Adipose tissue (tissue), 3 donors: ENCODE measurements around the gene TRIM27. TPM values are rescaled to one million over a fixed set of nuclear protein-coding genes. Genes with fewer than 3 reads are reported as not detected.
"Not testable (repeated sequence)": the region's sequence is repeated elsewhere in the genome, so short reads cannot be mapped to it uniquely, and the experiment has no call there.

ENCODE experiments used
- H3K27ac ChIP-seq: one replicate; pipeline ENCODE4 v1.5.1; 2013; ENCODE audit warnings: low read depth, low read length
- whole genome bisulfite sequencing, 3 donors: extraction: QIAGEN DNeasy Blood & Tissue Kit; methylation state at CpG; one replicate each; pipeline ENCODE4 v1.1.7; 2013; 5-methylcytosine and 5-hydroxymethylcytosine counted together
- polyA plus RNA-seq, 3 donors: library from polyadenylated mRNA; stranded (reverse); fragments of 200-250 nt; gene quantifications; one replicate each; pipeline ENCODE4 v1.2.3, GENCODE V29; 2013
- donor health status: healthy with polysubstance abuse.
- donor health status: Bipolar disorder and iron deficiency.
- donor health status: healthy.

The TRIM27 gene
- polyA plus RNA-seq, 3 donors, result 25.9 to 33.3 (median 26.2) TPM

DNA sequence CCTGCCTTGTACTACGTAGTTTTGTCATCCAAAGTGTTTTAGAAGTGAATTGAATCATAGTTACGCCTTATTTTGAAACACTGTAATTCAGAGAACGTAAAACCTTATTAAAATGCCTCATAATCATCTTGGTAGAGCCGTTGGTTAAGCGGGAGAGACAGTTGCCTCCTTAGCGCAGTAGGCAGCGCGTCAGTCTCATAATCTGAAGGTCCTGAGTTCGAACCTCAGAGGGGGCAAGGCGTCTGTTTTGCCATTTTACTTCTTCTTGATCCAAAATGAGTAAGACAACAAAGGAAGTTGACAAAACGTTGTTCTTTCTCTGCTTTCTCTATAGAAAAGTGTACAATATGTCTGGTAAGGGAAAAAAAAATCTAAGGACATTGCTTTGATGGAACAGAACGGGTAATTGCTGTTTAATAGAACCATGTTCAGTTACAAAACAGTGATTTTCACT lies 20.7 kb upstream of the TRIM27 start:
- no peak overlapping the region for H3K27ac ChIP-seq
- 5 to 6% (median 5%) methylated on average over 12 of the region's 12 CpGs for WGBS, 3 donors

DNA sequence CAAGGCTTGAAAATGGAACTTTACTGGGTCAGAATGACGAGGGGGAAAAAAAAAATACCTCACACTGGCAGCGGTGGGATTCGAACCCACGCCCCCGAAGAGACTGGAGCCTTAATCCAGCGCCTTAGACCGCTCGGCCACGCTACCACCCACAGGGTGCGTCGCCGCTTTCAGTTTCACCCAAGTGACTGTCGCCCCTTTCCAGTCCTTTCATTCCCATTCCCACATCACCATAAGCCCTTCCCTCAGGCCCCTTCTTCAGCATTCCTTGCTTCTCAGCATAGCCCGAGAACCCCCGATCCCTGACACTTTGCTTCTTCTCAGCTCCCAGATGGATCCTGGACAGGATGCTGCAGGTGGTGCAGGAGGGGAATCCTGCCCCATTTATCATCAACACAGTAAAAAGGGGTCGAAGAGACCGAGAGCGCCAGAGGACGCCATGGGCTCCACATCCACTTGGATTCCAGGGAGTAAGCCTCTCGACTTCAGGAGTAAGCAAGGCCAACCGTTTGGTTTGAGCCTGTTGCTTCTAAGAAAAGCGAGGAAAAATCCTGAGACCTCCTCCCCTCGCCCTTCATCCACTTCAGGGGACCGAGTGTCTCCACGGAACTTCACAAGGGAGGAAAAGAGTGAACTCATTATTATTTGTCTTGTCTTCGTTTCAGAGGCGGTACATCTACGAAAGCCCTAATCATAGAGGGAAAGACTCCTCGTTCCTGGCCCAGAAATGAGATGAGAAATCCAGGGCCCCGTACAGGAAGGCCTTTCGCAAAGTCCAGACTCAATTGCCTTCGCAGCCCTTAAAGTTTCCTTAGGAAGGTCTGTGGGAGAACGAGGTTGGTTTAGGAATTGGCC lies 20.0 kb upstream of the TRIM27 start:
- 2 to 5% (median 5%) methylated on average over 32 to 33 of the region's 33 CpGs for WGBS, 3 donors
- no peak overlapping the region for H3K27ac ChIP-seq

DNA sequence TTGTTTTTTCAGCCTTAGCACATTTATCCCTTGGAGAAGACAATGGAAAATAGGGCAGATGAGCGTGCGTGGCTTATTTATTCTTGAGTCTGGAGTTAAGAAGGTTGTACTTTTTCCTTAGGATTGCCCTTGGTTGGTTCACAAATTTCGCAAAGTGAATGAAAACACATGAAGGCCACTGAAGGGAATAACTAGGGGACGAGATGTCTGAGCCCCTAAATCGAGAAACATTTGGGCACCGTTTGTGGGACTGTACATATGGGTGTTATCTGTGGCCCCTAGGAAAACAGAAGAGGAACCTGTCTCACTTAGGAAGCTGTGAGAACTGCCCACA lies 19.4 kb upstream of the TRIM27 start:
- 35 to 54% (median 41%) methylated on average over 6 of the region's 6 CpGs for WGBS, 3 donors
- H3K27ac ChIP-seq, result no peak overlapping the region

DNA sequence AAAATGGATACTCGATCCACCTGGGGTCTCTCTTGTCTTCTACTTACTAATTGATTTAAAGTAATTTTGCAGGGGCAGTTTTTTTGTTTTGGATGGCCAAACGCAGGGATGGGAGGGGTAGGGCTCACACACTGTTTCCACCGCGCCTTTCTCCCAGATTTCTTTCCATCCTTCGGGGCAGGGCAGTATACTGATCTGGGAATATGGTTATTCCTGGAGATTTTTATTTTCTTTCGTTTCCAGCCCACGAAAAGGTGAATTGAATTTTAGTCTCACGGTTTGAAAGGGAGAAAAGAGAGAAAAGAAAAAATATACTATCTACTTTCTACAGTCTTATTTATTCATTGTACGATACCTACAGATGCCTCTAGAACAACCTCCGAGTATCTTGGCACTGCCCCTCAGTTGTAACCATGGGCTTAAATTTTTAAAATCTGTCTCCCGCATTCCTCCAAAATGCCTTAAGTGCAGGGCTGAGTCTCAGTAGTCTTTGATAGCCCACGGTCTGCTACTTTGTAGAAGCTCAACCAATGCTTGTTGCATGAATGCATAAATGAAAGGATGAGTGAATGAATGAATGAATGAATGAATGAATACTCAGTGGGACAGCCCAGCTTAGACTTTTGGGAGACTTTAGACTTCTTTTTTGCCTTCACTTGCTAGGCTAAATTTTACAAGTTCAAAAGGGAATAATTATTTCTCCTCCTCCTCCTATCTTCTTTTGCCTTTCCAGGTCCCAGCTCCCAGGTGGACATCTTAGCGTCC lies 18.1 kb upstream of the TRIM27 start:
- WGBS, 3 donors, result 9 to 14% (median 11%) methylated on average over 13 of the region's 13 CpGs
- H3K27ac ChIP-seq, result no peak overlapping the region

DNA sequence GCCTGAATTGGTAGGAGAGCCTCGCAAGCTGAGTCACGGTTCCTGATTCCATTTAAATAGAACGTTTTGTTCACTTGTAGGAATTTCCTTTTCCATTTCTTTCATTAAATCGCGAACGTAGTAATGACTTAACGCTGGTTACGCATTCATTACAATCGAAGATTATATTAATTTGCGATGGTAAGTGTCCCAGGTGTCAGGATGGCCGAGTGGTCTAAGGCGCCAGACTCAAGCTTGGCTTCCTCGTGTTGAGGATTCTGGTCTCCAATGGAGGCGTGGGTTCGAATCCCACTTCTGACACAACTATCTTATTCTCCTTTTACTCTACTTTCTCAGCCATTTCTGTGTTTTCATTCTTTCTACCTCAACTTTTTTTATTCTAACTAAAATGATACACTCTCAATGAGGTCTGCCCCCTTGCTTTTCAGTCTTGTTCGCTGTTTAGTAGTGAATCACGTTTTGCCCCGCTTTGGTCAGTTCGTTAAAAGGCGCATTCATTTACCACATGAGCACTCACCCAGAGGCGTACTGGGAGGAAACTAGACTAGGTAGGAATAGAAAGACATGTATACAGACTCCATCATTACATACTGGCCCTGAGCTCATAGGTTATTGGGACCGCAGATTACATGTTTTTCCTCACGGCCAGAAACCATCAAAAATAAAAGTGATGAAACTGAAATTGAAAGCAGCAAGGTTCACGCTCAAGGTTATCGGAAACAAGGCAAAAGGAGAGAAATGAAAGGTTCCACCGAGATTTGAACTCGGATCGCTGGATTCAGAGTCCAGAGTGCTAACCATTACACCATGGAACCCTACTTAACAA lies 17.3 kb upstream of the TRIM27 start:
- WGBS, 3 donors, result 0 to 1% (median 0%) methylated on average over 28 of the region's 28 CpGs
- H3K27ac ChIP-seq, result no peak overlapping the region

DNA sequence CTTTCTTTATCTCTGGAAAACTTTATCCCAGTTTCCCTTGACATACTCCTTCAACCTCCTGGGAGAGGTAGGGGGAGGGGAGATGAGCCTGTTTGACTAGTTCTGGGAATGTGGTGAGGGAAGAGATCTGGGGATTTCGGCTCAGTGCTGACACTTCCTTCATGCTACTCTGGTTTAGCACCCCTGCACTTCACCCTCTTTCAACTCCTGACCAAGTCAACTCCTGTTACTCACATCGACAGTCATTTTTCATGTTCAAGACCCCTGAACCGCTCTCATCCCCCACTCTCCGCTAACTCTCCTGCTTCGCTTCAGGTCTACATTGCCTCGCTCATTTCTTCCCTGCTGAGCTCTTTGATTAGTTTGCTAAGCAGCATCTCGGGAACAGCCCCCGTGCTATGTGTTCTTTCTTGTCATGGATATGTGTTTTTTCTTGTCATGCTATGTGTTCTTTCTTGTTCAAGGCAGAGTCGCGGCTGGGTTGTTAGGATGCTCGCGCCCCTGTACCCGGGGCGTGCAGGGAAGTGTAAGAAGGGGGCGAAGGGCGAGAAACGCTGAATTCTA lies 16.6 kb upstream of the TRIM27 start:
- 0 to 1% (median 0%) methylated on average over 17 of the region's 17 CpGs for WGBS, 3 donors
- H3K27ac ChIP-seq, result no peak overlapping the region

DNA sequence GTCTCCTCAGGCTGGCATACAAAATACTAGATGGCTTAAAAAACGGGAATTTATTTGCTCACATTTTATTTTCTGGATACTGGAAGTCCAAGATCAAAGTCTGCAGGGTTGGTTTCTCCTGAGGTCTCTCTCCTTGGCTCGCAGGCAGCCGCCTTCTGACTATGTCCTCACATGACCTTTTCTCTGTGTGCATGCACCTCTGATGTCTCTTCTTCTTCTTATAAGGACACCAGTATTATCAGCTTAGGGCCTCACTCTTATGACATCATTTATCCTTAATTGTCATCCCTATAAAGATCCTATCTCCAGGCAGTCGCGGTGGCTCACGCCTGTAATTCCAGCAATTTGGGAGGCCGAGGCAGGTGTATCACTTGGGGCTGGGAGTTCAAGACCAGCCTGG lies 9.3 kb upstream of the TRIM27 start:
- no peak overlapping the region for H3K27ac ChIP-seq
- 86 to 91% (median 87%) methylated on average over 7 of the region's 7 CpGs for WGBS, 3 donors

DNA sequence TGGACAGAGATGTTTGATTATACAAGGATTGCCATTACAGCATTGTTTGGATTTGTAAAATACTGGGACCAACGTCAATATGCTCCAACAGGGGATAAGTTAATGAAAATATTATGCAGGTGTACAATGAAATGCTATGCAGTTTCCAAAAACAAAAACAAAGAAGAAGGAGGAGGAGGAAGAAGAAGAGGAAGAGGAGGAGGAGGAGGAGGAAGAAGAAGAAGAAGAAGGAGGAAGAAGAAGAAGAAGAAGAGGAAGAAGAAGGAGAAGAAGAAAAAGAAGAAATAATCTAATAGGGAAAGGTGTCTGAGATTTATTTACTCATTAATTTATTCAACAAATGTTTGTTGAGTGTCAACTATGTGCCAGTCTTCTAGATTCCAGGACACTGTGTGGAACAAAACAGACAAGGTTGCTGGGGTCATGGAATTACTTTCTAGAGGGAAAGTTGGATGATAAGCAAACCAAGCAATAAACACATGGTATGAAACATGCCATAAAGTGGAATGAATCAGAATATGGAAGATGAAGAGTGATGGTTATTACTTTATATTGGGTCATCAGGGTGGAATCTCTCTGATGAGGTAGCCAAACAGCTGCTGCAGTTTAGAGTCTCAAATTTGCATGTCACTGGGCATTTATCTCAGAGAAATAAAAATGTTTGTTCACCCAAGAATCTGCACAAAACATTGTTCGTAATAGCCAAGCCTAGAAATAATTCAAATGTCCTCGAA lies 6.3 kb upstream of the TRIM27 start:
- 70 to 81% (median 77%) methylated on average over 3 of the region's 3 CpGs for WGBS, 3 donors
- H3K27ac ChIP-seq, result no peak overlapping the region

DNA sequence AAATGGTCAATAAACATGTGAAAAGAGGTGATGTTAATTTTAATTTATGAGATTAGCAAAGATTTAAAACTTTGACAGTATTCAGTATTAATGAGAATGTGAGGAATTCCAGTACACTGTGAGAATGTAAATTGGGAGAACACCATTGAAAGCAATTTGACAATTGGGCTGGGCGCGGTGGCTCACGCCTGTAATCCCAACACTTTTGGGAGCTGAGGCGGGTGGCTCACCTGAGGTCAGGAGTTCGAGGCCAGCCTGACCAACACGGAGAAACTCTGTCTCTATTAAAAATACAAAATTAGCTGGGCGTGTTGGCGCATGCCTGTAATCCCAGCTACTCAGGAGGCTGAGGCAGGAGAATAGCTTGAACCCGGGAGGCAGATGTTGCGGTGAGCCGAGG lies 5.6 kb upstream of the TRIM27 start:
- 85 to 91% (median 91%) methylated on average over 11 of the region's 11 CpGs for WGBS, 3 donors
- not testable (repeated sequence) for H3K27ac ChIP-seq

DNA sequence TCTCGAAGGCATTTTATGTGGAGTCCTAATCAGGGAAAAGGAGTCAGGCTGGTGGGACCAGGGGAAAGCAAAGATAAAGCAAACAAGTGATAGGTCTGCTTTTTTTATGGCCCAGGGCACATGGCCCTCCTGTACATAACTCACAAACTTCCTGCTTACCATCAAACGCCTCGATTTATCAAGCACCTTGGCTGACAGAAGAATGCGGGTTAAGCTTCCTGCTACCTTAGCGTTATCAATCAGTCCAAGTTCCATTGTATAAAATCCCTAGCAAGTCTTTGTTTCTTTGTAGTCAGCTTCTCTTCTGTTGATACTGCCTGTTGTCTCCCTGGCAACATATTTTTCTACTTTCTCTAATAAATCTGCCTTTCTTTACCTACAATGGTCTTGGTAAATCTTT lies 4.1 kb upstream of the TRIM27 start:
- WGBS, 3 donors, result 52 to 70% (median 63%) methylated on average over 5 of the region's 5 CpGs
- H3K27ac ChIP-seq, result no peak overlapping the region

DNA sequence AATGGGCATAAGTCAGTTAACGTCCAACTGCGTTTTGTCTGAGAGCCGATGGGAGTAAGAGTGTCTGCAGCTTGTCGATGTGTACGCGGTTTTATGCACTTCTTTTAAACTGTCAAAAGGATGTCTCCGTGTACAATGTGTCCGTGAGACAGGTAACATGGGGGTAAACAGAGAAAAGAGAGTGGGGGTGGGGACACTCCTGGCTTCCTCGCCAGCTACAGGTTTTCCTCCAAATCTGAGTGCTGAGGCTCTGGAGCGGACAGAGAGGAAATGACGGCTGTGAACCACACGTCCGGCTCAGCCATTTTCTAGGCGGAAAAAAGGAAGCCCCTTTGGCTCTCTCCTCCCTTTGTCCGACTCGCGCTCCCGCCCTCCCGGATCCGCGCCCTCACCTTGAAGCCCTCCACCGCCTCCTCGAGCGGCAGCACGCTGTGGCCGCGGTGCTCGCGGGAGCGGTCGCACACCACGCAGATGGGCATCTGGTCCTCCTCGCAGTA lies 916 bp downstream of the TRIM27 start:
- 0% methylated on average over 23 to 33 of the region's 33 CpGs for WGBS, 3 donors

DNA sequence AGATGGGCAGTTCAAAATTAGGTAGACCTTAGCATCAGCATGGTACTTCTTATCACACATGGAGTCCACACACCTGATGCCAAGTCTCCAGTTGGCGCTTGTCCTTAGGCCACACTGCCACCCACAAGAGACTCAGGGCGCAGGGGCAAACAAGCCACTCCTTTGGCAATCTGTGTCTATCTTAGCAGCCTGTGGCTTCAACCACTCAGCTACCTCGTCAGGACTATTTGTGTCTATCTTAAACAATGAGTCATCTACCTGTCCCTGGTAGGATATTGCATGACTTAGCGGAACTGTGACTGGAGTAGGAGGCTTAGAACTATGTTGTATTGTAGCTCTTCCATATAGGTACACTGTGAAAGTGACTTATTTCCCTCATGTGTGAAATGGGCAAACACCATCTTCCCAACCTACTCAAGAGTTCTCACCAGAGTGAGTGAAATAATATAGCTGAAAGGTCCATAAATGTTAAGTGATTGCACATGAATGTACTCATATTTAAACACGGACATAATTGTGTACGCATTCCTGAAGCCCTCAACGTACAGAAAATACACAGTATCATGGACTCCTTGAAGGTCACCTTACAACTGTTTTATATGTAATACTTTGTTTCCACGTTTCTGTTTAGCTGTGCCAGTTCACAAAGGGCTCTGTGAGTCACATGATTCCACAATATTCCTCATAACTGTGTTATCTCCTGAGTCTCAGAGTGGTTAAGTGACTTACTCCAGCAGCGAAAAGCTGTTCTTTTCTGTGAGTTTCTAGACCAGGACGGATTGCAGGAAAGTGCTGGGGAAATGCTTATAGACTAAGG lies 1.6 kb downstream of the TRIM27 start:
- H3K27ac ChIP-seq, result no peak overlapping the region
- 19 to 42% (median 41%) methylated on average over 10 of the region's 10 CpGs for WGBS, 3 donors

More for the DNA sequence above, 916 bp downstream of the TRIM27 start:
- H3K27ac ChIP-seq, result peak overlapping the region; percentile 87

DNA sequence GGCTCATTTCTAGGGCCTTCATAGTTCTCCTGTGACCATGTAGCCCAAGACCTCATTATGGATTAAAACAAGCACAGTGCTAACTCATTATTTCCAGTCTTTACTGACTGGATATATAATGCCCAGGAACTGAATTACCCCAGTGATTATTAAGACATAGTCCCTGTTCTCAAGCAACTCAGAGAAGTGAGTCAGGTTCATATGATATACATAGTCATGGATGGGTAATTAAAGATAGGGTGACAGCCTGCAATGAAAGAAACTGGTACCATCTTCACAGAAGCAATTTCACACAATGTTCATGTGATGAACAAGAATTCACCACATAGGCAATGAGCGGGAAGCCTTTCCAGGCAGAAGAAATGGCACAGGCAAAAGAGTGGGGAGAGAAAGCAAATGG lies 3.5 kb downstream of the TRIM27 start:
- 100% methylated on average over 1 of the region's 1 CpG for WGBS, 3 donors
- H3K27ac ChIP-seq, result no peak overlapping the region

DNA sequence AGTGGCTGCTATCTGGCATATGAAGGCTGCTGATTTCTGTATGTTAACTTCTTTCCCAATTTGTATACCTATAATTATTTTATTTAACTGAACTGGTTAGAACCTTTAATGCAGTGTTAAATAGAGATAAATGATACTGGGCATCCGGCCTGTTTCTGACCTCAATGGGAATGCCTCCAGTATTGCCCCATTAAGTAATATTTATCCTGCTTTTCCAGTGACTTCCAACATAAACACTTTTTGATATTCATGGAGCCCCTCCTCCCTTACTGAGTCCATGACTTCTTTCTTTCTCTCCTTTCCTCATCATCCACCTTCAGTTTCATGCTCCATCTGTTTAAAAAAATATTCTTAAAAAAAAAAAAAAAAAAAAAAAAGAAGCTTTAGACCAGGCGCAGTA lies 8.8 kb downstream of the TRIM27 start:
- 76 to 90% (median 89%) methylated on average over 2 of the region's 2 CpGs for WGBS, 3 donors
- no peak overlapping the region for H3K27ac ChIP-seq

DNA sequence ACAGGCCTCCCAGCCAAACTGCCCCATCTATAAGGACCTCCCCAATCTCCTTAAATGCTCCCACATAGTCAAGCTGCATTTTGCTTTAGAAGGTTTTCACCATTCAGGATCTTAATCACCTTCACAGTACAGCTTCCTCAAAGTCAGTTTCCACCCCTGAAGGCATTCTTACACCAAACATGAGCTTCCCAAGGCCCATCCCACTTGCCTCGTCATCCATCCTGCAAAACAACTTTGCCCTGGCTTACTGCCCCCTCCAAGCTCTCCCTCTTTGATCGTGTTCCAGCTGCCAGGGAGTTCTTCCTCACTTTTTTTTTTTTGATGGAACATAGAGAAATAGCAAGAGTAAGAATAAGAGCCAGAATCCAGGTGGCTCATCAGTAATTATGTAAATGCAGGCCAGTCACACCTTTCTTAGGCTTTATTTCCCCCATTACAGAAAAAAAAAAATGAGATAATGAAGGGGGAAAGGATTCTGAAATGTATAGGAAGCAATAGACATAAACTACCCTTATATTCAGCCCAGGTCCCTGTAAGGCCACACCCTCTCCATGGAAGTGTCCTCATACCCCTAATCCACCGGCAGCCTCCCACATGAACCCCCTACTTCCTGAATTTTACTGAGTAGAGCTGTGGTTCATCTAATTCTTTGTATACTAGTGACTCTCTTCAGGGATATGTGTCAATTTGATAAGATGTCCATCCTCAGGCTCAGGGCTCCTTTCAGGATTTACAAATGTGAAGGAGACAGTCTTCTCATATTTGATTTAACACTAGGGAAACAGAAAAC lies 12.7 kb downstream of the TRIM27 start:
- H3K27ac ChIP-seq, result no peak overlapping the region
- WGBS, 3 donors, result 50 to 83% (median 57%) methylated on average over 3 of the region's 3 CpGs

DNA sequence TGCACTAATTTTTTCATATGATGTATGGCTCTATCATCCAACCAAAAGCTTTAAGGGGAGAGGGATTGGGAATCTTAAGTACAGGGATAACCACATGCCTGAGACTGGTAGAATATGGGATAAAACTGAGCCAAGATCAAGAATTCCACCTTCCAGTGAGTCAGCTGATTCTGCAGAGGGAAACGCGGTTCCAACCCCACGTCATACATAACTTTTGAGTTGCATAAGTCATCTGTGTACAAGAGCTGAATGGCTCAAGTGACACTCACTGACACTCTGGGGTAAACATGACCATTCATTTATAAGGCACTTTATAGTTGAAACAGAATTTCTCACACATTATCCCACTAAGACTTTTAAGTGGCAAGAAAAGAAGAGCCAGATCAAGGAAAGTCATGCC lies 16.4 kb downstream of the TRIM27 start:
- WGBS, 3 donors, result 38 to 79% (median 62%) methylated on average over 3 of the region's 3 CpGs
- no peak overlapping the region for H3K27ac ChIP-seq
